HG03139 (cell line): ENCODE measurements around the gene MCC.

Source experiments
- ATAC-seq: cut with Tn5 transposase; IDR thresholded peaks from one replicate; pipeline ENCODE4 v1.9.1; 2021; ENCODE audit not compliant: unreplicated experiment

Gene MCC

DNA sequence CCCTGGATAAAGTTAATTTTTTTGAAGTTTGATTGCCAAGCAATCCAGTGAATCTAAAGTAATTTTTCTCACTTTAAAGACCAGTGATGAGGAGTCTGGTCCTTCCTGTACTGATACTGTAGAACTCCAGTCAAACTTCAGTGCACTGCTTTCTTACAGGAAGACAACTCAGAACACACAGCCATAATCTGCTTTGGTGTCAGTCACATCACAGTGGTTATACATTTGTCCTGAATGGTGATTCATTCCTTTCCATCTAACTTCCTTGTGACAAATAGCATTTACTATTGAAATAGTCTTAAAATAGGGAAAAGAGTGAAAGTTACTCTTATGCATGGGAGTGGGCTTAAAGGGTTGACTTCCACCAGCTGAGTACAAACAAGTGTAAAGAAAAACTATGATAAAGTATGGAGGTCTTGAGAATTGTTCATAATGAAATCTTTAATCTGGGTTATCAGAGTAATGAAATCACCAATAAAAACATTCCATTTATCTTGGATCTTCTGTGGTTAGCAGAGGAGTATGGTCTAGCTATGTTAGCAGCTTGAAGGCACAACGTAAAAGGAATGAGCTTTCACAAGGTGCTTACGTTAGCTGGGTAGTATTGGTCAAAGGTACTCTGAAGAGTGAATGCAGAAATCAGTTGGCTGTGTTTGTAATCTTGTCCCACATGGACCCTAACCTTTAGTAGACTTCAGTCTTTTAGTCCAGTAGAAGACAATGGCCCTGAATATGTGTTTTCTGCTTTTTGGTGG, 470.2 kb downstream of the MCC start:
- no peak for ATAC-seq

DNA sequence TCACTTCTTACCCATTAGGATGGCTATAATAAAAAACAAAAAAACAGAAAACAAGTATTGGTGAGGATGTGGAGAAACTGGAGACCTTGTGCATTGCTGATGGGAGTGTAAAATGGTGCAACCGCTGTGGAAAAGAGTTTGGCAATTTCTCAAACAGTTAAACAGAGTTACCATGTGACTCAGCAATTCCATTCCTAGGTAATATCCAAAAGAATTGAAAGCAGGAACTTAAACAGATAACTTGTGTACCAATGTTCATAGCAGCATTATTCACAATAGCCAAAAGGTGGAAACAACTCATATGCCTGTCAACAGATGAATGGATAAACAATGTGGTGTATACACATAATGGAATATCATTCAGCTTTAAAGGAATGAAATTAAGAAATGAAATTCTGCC, 482.8 kb downstream of the MCC start:
- ATAC-seq = no peak

DNA sequence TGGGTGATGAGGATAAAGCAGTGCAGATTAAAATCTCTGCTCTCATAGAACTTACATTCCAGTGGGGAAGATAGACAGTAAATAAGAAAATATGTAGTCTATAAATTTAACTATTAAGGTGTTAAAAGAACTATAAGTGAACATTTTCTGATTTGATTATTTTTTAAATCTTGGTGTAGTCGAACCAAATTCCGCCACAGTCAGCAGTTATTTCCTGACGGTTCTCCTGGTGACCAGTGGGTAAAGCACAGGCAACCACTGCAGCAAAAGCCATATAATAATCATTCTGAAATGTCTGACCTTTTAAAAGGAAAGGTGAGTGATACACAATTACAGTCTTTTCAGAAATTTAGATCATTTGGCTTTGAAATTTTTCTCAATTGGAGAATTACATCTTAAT, 484.5 kb downstream of the MCC start:
- ATAC-seq = no peak

DNA sequence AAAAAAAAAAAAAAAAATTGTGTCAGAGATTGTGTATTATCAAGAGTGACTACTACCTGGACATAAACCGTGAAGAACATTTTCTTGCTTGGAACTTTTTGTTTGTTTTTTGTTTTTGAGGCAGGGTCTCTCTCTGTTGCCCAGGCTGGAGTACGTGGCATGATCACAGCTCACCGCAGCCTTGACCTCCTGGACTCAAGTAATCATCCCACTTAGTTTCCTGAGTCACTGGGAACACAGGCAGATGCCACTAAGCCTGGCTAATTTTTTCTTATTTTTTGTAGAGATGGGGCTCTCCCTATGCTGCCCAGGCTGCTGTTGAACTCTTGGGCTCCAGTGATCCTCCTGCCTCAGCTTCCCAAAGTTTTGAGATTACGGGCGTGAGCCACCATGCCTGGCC, 485.8 kb downstream of the MCC start:
- ATAC-seq = no peak

DNA sequence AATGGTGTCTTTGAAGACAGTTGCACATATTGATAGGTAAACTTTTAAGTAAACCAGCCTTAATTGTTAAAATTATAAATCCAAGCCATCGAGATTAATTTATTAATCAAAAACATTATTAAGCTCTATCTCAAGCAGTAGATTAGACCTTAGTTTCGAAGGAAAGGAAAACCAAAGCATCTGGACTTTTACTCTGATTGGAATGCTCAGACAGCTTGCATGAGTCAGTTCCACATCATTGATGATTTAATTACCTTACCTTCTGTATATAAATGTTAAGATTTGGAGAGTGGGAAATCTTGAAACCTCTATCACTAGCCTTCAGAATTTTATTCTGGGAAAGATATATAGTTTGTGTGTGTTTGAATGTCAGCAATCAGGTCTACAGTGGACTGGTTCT, 487.8 kb downstream of the MCC start:
- no peak for ATAC-seq

DNA sequence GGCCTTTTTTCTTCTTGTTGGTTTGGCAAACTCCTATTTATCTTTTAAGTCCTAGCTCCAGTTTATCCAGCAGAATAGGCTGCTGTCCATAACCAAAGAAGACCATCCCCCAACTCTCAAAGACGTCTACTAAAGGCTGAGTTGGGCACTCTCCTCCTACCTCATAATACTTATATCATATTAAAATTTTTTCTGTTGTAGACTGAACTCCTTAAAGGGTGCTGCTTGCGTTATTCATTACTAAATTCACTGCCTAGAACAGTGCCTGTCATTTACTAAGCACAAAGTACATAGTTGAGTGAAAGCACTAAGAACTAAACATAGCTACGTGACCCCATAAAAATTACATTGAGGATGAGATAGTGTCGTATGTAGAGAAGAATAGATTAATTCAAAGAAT, 490.0 kb downstream of the MCC start:
- ATAC-seq = no peak

DNA sequence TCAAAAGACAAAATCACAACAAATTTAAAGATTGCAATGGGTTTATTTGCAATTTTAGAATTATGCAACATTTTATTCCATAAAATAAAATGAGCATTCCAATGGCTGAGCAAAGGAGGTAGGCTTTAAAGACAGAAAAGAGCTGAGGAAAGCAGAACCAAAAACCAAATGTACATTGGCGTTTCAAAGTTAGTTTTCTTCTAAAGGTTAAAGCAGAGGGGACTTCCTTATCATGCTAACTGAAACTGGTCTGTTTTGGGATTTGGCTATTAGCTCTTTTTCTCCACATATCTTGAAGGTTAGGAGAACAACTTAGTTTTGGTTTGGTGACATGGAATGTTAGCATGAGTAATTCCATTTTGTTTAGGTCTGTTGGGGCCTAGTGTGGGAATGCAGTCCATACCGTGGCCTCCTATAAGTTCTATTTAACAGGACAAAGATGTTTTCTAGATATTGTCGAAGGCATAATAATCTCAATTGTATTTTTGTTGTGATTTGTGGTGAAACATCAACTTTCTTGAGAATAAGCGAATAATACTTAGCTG, 491.4 kb downstream of the MCC start:
- no peak for ATAC-seq

DNA sequence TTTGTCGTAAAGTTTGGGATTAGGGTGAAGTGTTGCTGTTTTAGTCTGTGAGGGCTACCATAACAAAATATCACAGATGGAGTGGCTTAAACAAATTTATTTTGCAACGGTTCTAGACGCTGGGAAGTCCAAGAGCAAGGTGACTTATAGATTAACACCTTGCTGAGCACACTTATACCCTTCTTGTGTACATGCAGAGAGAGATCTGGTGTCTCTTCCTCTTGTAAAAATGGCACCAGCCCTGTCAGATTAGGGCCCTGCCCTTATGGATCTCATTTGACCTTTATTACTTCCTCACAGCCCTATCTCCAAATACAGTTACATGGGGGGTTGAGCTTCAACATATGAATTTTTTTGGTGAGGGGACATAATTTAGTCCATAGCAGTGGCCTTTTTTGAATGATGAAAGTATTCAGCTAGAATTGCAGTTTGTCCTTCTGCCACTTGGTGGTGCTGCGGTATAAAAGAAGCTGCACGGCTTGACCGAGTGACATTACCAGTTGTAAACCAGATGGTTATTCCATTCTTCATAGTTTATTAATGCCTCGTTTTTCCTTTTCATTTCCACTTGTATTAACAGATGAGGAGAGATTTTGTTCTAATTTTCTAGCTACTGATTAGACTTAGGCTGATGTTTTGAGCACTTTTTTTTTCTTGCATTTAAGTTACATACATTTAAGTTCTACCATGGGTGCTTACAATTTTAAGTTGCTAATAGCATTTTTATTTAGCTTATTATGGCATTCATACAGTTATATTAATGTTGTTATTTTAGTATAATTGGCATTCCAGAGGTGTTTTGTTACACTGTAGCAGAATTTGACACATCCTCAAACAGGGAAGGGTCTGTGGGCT, 492.3 kb downstream of the MCC start:
- ATAC-seq = peak; percentile 82

DNA sequence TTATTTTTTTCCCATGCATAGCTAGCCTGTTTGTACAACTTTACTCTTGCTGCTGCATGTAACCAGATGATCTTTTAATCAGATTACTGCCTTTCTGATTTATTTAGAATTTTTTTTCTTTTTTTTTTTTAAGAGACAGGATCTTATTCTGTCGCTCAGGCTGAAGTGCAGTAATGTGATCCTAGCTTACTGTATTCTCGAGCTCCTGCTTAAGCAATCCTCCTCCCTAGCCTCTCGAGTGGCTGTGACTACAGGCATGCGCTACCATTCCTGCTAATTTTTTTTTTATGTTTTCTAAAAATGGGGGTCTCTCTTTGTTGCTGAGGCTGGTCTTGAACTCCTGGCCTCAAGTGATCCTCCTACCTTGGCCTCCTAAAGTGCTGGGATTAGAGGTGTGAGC, 502.0 kb downstream of the MCC start:
- ATAC-seq = no peak

DNA sequence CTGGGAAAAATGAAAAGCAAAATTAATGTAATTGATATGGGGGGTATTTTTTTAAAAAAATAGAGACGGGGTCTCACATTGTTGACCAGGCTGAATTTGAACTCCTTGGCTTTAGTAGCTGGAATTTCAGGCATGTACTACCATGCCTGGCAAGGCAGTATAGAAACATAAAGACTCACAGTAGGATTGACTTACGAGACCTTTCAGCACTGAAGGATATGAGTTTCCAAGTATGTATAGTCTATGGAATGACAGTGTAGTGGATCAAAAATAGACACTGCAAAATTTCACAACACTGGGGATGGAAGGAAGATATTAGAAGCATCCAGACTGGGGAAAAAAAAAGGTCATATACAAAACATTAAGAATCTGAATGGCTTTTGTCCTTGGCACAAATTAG, 504.9 kb downstream of the MCC start:
- no peak for ATAC-seq

DNA sequence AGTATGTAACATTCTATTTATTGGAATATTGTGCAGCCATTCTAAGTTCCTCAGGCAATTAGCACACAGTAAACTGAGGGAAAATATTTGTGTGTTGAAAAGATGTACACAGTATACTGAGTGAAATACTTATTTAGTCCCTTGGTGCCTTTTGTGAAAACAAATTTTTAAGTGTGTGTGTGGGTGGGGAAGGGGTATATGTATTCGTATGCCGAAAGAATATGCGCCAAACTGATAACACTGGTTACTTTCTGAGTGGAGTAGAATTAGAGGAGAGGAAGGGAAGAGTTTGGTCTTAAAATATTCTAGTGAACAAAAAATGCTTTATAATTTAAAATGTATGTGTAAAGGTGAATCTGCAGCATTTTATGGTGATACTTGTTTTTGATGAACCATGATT, 508.5 kb downstream of the MCC start:
- no peak for ATAC-seq

DNA sequence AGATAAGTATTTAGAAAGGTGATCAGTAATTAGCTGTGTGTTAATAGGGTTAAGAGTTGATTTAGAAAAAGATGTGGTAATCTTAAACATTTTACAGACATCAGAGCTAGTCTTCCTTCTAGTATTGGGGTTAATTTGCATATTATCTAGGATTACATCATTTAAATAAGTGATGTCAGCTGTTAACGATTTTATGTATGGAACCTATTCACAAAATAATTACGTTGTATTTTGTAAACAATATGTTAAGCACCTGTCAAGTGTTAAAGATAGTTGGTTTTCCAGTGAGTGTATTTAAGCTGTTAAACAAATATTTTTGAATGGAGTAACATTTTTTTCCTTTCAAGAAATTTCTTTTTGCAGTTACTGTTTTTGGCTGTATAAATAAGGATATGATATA, 509.4 kb downstream of the MCC start:
- no peak for ATAC-seq

DNA sequence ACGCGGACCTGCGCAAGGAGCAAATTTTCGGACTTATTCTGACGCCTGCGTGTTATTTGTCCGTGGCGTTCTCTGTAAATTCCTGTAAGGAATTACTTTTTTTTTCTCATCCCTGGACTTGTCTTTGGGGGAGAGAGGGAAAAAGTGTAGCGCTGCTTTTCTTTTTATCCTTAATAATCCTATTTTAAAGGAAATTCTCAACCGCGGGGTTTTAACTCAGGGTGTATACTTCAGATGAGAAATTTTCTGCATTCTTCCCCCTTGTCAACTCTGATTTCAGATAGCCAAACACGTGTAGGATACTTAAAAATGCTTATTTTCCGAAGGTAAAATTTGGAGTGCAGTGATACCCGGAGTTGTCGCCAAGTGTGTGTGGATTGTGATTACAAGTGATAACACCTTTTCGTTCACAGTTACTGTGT, 510.8 kb downstream of the MCC start:
- ATAC-seq = no peak

DNA sequence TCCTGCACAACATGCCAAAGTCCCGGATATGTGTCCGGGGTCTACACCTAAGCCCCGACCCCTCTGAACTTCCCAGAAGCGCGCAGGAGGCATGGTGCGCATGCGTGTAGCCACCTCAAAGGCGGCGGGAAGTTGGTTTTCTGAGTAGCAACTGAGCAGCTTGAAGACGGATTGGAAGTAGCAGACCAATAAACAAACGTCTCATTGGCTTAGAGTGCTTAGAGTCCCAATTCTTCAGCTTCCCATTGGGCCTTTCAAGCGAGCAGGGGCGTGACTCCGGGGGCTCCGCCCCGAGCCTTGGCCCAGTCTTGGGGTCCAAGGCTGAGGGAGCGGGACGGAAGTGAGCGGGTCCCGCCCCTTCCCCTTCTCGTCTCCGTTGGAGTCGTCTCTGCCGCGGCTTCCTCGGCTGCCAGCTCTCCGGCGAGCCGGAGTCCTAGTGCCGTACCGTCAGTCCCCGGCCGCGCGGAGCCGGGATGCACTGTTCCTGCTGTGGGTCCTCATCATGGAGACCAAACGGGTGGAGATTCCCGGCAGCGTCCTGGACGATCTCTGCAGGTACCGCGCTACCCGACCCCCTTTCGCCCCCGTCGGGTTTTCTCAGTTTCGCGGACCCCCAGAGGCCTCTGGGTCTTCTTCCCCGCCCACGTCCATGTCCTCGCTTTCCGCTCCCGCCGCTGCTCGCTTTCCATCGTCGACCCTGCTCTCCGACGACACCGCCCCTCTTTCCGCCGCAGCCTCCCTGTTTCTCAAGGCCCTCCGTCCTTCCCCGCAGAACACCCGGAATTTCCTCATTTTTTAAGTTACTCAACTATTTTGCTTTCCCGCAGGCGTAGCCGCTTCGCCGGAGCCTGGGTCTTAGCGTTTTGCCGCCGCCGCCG, 511.6 kb downstream of the MCC start, which contains the start of gene DCP2:
Gene DCP2, plus strand, starts transcription at position 367 of the 878 bp plus-strand sequence. Its CDS starts 136 bp downstream, at position 503.
- peak; percentile 98 for ATAC-seq

DNA sequence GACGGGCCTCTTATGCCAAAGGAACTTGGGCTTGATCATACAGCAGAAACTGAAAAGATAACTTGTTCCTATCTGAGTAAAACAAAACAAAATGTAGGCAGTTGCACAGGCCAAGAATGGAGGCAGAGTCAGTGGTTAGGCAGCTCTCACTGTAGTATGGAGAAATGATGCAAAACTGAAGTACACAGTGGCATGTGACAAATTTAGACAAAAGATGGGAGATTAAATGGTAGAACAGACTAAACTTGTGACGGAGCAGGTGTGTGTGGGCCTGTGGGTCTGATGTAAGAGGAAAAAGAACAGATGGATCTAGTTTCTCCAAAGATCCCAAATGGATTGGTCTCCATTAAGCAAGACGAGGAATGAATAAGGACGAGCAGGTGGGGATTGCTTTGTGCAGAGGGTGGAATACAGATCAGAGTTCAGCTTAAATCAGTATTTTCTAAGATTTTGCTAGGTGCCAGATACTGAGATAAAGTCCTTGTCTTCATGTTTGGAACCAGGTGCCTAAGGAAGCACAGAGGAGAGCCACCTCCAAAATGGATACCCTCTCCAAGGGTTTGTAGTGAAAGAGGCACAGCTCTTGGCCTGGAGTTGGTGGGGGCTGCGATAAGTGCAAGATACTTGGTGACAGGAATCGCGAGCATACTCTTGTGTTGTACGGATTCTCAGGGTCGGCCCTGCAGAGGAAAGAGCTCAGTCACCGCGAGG, 512.4 kb downstream of the MCC start:
- ATAC-seq = peak; percentile 7

DNA sequence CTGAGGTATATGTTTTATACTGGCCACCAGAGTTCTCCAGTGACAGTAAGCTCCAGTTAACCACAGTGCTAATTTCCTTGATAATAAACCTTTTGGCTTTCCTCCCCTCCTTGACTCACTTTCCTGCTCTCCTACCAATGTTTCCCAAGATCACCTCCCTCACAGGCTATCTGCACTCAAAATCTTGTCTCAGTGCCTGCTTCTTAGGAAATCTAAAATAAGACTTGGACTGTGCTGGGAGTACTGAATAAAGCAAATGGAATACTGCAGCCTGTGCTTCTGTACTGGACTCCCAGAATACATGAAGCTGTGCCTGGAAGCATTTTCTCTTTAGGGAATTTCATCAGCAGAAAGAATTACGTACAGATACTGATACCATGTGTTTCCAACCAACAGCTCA, 513.4 kb downstream of the MCC start:
- no peak for ATAC-seq

DNA sequence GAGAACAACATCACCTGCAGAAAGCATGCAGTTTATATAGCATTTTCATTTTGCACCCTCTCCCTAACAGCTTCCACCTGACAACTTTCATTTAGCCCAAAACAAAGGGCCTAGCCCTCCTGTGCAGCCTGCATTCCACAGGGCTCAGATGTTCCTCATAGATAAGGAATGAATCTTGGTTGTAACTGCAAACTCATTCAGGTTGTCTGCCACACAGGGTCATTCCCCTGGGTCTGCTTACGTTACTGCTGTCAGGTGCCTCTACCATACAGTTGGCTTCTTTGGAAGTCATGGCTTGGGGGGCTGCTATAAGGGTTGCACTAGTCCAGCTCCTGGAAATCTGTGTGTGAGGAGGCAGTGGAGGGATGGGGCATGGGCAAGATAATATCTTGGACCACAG, 514.3 kb downstream of the MCC start:
- ATAC-seq = no peak

DNA sequence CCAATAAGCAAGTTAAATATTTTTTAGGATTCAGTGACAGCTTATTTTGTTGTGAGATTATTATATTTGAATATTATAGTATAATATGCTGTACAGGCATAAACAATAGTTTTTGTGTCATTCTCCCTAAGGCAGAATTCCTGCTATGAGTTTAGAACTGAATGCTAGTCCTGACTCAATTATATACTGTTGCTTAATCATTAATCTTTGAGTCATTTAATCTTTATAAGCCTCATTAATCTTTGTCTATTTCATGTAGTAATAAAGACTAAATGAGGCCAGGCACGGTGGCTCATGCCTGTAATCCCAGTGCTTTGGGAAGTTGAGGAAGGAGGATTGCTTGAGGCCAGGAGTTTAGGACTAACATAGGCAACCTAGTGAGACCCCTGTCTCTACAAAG, 515.2 kb downstream of the MCC start:
- no peak for ATAC-seq
